HG03575 (cell line): Measurements from ENCODE around the gene WFIKKN1.

Experiments
- ATAC-seq: cut with Tn5 transposase; IDR thresholded peaks from one replicate; pipeline ENCODE4 v1.9.1; 2021; ENCODE audit not compliant: unreplicated experiment, insufficient number of reproducible peaks, low FRiP score; ENCODE audit errors: extremely low read depth

Gene WFIKKN1

GRCh38 chr16:647173-647902 lies 16.6 kb downstream of the WFIKKN1 start:
- ATAC-seq: no peak

DNA sequence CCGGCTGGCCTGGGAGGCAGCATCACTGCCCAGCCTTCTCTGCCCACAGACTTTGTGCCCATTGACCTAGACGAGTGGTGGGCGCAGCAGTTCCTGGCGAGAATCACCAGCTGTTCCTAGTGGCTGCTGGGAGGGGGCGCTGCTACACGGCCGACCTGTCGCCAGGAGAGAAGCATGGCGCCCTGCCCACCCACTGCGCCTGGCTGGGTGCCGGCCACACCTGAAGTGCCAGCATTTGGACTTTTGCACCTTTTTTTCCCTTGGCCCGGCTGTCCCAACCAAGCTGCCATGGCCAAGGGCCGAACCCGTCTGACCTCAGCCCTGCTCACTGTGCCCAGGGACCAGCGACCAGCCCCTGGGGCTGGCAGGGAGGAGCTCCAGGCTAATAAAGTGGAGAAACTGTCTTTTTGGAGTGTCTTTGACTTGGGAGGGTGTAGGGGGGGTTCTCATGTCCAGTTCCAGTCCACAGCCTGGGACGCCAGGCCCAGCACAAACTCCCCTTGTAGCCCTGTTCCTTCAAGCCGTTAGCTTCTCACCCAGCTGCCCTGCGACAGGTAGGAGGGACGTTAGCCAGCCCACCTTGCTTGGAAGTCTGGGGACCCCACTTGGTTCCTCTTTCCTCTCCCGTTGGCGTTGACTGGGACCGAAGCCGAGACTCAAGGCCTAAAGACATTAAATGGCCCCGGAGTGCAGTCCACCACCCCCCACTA lies 17.4 kb downstream of the WFIKKN1 start:
- no peak for ATAC-seq

- no peak for ATAC-seq
Measured at GRCh38 chr16:648781-649589, 18.2 kb downstream of the WFIKKN1 start, which contains the start of gene WDR90. WDR90 (plus strand) TSS chr16:649365; CDS start chr16:649417, 52 bp downstream.

- ATAC-seq: no peak
Measured at GRCh38 chr16:649631-650030, 18.8 kb downstream of the WFIKKN1 start.

- no peak for ATAC-seq
Measured at GRCh38 chr16:651844-652243, 21.1 kb downstream of the WFIKKN1 start.

DNA sequence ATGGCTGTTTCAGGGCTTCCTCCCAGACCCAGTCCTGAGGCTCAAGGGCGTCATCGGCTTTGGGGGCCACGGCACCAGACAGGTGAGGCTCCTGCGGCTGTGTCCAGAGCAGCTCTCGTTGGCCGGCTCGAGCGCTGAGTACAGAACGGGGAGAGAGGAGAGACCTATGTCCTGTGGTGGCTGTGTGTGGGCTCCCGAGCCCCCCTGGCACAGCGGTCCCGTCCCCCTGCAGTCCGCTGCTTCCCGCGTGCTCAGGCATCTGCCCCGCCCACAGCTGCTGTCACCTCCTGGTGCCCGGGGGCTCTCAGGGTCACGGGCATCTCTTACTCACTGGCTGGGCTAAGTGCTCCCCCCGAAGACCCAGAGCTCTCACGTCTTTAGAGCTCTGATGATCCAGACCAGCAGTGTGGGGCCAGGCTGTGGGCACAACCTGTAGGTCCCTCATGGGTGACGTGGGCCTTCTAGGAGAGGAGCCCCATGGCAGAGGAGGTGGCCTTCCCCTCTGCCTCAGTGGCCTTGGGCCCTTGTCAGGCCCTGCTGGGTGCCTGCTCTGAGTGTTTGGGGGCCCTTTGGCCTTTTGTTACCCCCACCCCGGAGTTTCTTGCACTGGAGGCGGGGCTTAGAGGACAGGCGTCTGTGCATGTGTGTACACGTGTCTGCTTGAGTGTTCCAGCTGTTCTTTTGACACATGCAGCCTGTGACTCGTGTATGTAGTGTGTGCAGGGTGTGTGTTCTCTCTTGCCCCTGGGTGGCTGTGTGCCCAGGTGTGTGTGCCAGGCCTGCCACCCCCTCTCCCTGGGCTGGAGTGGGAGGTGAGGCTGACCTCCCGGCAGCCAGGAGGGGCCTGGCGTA lies 21.9 kb downstream of the WFIKKN1 start:
- no peak for ATAC-seq

DNA sequence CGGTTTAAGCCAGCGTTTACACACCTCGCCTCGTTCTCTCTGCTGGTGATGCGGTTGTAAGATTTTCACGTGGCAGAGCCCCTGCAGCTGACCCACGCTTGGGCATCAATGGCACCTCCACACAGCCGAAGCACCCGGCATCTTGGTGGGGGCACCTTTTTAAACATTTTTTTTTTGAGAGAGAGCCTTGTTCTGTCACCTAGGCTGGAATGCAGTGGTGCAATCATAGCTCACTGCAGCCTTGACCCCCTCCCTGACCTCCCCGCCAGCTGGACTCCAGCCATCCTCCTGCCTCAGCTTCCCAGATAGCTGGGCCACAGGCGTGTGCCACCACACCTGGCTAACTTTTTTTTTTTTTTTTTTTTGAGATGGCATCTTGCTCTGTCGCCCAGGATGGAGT lies 23.2 kb downstream of the WFIKKN1 start:
- no peak for ATAC-seq

- no peak for ATAC-seq
Measured at GRCh38 chr16:657487-657886, 26.7 kb downstream of the WFIKKN1 start.

- ATAC-seq: no peak
Measured at GRCh38 chr16:658679-659571, 28.1 kb downstream of the WFIKKN1 start.

DNA sequence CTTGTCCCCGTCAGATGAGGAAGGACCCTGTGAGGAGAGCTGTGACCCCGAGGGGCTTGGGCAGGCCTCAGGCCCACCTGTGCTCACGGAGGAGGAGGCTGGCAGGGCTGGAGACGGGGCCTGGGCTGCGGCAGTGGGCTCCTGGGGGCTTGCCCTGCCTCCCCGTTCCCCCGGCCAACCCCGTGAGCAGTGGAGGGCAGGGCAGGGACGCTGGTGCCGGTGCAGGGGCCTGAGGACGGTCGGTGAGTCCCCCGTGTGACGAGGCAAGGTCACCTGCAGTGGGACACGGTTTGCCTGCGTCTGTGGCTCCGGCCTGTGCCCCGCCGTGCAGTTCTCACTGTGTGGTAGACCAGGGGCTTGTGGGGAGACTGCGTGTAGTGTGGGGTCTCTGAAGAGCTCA lies 28.8 kb downstream of the WFIKKN1 start:
- ATAC-seq: no peak

DNA sequence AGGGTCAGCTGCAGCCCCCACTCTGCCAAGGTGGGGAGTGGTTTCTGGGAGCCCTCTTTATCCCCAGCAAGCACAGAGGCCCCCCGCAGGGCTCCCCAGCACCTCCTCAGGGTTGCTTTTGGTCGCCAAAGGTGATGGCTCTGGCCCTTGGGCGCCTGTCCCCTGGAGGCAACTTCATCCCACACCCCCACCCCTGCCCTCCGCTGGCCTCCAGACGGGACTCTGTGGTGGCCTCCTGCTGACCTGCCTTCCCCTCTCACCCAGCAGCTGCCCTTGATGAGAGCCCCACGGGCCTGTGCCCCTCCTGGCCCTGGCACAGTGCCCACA lies 29.3 kb downstream of the WFIKKN1 start:
- ATAC-seq: no peak

- no peak for ATAC-seq
Measured at GRCh38 chr16:660459-661183, 29.8 kb downstream of the WFIKKN1 start.

- ATAC-seq: no peak
Measured at GRCh38 chr16:661184-661821, 30.5 kb downstream of the WFIKKN1 start.

DNA sequence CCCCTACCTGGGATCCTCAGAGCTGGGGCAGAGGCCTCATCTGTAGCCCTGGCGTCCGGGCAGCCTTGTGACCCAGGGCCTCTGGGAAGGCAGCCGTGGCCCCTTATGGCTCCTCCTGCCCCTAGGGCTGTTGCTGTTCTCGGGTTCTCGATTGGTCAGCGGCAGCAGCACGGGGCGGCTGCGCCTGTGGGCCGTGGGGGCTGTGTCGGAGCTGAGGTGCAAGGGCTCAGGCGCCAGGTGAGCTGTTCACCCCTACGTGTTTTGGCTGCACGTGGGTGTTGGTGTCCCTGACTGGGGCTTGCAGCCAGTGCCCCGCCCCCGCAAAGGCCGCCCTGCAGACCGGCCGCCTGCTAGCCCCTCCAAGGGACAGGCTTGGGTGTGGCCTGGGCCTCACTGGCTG lies 31.3 kb downstream of the WFIKKN1 start:
- no peak for ATAC-seq

DNA sequence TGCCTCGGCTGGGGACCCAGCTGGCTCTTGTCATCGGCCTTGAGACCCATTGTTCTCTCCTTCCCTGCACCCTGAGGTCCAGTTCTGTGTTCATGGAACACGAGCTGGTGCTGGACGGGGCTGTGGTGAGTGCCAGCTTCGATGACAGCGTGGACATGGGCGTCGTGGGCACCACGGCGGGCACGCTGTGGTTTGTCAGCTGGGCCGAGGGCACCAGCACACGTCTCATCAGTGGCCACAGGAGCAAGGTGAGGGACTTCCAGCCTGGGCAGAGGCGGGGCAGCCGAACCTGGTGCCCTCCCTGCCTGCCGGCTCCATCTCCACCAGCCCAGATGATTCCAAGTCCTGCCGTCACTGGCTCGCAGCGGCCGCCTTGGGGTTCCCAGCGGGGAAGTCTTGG lies 31.8 kb downstream of the WFIKKN1 start:
- ATAC-seq: no peak

GRCh38 chr16:666572-666971 lies 35.8 kb downstream of the WFIKKN1 start:
- no peak for ATAC-seq

- no peak for ATAC-seq
Measured at GRCh38 chr16:667113-667779, 36.5 kb downstream of the WFIKKN1 start.
